Fibroblast of skin of right biceps (primary cell): ENCODE results near the gene TCF12.
A peak's percentile ranks its signal among the peaks of the same experiment; 100 is the strongest.

Experiments used
- DNase-seq: peaks from one replicate; pipeline ENCODE4 v3.0.0-alpha.2; 2013

Gene TCF12

DNA sequence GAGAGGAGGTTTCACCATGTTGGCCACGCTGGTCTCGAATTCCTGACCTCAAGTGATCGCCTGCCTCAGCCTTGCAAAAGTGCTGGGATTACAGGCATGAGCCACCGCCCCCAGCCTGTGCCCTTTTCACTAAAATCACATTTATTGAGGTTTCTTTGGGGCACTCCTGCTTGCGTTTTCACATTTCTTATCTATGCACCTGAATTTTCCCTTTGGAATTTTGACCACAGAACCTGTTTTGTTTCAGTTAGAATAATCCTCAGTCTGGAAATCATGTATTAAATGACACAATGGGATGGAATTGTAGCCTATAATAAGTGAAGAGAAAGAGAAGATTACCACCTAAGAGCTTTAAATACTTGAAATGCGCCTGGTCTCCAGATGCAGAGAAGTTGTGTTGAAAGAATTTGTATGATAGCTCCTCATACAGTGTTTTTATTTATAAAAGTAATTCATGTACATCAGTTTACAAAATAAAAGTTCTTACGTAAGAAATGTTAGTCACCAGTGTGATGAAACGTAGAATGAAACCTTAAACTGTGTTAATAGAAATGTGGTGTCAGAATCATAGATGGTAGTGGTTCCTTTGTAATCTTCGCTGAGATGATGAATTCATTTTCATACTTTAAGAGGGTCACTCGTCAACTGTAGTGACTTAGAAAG is 107.0 kb downstream of the TCF12 start:
- peak; percentile 51 for DNase-seq

DNA sequence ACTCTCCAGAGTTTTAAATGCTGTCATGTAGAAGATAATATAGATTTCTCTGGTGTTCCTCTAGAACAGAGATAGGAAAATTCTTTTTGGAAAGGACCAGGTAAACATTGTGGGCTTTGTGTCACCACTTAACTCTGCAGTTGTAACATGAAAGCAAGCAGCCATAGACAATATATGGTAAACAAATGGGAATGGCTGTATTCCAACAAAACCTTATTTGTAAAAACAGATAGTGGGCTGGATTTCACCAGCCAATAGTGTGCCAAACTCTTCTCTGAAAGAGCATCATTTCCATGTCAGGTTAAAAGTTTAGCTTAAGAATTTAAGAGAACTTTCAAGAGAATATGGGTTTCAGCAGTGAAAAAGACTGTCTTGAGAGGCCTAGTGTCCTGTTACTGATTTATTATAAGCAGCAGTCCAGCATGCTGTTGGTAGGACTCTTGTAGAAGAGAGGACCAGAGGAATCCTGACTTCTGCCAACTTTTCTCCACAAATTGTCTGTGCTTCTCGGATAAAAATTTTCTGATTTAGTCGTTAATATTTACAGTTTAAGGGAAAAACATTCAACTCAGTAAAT is 107.7 kb downstream of the TCF12 start:
- DNase-seq: no peak

DNA sequence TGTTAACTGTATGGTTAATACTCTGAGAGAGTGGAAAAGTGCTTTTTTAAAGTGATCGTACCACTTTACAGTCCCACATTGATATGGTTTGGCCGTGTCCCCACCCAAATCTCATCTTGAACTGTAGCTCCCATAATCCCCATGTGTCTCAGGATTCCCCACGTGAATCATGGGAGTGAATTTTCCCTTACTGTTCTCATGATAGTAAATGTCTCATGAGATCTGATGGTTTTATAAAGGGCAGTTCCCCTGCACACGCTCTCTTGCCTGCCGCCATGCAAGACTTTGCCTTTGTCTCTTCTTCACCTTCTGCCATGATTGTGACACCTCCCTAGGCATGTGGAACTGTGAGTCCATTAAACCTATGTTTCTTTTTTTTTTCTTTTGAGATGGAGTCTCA is 109.2 kb downstream of the TCF12 start:
- no peak for DNase-seq

DNA sequence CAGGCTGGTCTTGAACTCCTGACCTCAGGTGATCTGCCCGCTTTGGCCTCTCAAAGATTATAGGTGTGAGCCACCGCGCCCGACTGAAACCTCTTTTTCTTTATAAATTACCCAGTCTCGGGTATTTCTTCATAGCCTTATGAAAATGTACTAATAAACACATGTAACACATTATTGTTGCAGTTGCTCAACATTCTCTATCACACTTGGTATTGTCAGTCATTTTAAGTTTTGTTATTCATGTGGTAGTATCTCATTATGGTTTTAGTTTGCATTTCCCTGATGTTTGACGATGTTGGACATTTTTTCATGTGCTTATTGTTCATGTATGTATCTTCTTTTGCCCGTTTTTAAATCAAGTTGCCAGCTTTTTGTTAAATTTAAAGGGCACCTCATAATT is 109.7 kb downstream of the TCF12 start:
- DNase-seq: no peak

DNA sequence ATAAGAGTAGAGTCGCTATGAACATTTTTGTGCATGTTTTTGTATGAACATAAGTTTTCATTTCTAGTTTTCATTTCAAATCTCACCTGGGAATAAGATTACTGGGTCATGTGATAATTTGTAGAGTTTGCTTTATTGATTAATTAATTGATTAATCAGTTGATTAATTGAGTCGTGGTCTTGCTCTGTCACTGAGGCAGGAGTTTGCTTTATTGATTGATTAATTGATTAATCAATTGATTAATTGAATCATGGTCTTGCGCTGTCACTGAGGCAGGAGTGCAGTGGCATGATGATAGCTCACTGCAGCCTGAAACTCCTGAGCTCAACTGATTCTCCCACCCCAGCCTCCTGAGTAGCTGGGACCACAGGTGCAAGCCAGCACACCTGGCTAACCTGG is 111.6 kb downstream of the TCF12 start:
- no peak for DNase-seq

DNA sequence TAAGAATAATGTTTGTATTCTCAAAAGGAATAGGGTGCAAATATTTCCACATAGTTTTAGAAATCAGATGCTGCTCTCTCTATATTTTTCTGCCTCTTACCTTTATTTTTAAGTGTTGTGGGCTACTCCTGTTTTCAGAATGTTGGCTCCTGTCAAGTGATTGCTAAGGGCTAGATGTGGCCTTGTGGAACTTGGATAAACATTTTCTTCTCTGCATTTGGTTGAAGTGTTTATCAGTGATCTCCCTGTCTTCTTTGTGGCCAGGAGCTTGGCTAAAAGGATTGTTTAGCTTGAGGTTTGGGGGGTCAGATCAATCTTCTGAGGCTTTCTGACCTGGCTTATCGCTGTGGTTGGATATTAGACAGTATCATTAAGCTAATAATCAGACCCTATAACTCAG is 112.6 kb downstream of the TCF12 start:
- no peak for DNase-seq

DNA sequence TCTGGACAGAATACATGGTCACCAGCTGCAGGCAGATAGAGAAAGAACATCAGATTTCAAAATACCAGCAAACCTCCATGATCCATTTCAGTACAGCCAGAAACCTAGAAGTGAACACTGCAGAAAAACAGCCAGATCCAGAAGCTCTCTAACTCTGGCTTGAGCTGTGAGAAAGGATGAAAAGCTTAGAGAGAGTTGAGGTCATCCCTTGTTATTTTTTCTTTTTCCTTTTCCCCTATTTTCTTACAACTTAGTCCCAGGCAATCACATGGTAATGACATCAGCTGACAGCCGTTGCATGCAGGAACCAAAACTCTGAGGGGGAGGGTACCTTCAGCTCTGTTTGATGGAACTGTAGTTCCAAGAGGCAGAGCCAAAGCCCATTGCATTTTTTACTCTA is 113.2 kb downstream of the TCF12 start:
- DNase-seq: peak; percentile 51

DNA sequence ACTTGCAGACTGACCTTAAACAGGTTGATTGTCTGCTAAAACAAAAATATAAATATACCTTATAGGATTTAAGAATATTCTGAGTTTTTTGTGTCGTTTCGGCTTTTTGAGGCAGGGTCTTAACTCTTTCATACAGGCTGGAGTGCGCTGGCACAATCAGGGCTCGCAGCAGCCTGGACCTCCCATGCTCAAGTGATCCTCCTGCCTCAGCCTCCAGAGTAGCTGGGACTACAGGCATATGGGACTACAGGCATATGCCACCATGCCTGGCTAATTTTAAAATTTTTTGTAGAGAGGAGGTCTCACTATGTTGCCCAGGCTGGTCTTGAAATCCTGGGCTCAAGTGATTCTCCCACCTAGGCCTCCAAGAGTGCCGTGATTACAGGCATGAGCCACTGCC is 113.9 kb downstream of the TCF12 start:
- no peak for DNase-seq

DNA sequence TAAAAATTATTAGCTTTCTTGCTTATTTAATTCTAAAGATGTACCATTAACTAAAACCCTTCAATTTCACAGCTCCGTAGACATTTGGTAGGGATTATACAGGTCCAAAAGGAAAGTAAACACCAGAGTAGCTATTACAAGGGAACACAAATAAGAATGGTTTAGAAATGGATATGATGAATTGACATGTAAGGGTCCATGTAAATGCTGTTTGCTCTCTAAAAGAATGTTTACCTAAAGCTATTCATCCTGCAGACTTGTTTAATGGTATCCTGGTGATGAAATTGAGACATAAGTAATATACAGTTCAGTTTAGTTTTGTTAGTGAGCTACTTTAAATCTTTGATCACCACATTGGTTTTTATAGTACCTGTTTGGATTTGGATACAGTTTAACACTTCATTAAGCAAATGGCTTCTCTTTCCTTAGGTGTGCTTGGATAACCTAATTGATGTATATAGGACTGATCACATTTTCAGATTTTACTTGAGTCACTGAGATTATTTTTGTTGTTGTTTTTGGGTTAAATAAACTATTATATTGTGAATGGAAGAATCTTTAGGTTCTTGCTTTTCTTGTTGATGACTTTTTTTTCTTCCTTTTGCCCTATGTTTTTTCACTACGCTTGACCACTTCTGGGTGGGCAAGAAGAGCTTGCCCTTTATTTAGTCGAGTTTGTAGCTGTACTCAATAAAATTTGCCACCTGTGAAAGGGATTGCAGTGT is 115.4 kb downstream of the TCF12 start:
- DNase-seq: no peak

DNA sequence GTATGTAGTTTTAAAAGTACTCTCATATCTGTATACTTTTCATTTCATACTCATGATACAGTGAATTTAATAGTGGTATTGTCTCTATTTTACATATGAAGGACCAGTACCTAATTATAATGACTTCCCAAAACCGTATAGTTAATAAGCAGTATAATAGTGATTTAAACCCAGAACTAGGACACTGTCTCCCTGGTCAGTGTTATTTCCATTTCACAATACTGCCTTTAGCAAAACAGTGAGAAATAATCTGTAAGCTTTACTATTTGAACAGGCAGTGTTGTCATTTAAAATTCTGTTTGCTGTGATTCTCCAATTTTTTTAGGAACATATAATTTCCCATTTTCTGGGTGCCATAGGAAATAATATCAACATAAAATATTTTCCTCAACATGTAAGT is 116.2 kb downstream of the TCF12 start:
- DNase-seq: no peak

DNA sequence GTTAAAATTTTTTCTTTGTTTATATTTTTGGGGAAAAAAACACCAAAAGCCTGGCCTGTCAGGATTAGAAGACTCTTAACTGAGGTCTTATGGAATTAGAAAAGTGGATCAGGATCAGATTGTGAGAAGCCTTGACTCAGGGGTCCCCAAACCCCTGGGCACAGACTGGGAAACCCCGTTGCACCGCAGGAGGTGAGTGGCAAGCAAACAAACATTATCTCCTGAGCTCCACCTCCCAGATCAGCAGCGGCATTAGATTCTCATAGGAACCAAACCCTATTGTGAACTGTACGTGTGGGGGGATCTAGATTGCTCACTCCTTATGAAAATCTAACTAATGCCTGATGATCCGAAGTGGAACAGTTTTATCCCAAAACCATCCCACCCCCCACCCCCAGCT is 117.2 kb downstream of the TCF12 start:
- no peak for DNase-seq

DNA sequence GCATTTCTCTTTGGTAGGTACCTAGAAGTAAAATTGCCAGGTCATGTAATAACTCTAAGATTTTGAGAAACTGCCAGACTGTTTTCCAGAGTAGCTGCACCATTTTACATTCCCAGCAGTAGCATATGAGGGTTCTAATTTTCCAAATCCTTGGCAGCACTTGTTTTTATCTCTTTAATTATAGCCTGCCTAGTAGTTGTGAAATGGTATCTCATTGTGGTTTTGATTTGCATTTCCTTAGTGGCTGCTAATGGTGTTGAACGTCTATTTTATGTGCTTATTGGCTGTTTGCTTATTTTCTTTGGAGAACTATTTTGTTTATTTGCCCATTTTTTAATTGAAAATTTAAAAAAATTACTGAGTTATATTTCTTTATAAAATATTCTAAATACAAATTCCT is 117.9 kb downstream of the TCF12 start:
- no peak for DNase-seq

DNA sequence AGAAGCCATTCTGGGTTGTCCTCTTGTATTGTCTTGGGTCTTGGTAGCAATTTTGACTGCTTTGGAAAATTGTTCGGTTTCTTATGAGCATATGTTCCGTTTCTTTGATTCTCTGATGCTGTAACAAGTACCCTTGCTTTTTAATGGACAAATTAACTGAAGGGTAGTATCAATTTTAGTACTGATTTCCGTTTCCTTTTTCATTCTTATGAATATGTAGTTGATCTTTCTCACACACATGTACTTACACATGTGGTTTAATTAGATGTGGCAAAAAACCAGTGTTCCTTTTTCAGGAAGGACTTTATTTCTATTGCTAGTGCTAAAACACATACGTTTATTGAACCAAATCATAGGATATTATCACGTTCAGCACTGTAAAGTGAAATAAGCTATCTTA is 119.1 kb downstream of the TCF12 start:
- no peak for DNase-seq

DNA sequence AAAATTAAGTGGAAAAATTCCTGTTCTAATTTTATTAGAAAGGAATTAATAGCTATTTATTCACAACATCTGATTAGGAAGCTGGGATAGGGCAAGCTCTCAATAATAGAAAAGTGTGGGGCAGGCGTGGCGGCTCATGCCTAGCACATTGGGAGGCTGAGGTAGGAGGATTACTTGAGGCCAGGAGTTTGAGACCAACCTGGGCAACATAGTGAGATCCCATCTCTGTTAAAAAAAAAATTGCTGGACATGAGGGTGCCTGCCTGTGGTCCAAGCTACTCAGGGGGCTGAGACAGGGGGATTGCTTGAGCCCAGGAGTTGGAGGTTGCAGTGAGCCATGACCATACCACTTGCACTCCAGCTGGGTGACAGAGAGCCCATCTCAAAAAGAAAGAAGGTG is 119.6 kb downstream of the TCF12 start:
- no peak for DNase-seq

DNA sequence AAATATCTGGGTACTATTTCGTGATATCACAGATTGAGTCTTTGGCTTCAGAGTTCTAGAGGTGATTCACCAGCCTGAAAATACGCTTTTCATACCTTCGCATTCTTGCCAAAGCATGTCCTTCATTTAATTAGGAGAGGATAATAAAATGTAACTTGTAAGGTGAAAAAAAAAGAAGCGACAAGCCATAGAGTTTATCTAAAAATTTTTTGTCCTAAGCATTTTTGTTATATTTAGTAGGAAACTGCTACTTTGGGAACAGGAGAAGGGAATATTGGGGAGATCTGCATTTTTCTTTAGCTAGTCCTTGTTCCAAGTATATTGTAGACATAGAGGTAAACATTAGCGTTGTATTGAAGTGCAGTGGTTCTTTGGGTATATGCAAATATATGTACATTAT is 120.1 kb downstream of the TCF12 start:
- DNase-seq: no peak

DNA sequence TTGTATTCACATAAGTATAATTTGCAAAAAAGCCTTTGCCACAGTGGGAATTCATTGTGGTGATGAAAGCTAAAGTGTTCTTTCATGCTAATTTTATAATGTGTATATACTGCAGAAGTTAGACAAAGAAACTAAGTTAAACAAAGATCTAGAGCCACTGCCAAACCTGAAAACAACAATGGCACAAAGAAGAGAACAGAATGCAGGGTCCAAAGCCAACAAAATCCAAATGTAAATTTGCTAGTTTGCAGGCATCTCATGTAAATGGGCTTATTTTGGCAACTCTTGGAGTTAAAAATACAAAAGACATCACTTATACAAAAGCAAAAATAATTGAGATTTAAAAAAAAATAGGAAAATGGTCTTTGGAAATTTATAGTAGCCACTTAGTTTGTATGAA is 123.0 kb downstream of the TCF12 start:
- DNase-seq: no peak

DNA sequence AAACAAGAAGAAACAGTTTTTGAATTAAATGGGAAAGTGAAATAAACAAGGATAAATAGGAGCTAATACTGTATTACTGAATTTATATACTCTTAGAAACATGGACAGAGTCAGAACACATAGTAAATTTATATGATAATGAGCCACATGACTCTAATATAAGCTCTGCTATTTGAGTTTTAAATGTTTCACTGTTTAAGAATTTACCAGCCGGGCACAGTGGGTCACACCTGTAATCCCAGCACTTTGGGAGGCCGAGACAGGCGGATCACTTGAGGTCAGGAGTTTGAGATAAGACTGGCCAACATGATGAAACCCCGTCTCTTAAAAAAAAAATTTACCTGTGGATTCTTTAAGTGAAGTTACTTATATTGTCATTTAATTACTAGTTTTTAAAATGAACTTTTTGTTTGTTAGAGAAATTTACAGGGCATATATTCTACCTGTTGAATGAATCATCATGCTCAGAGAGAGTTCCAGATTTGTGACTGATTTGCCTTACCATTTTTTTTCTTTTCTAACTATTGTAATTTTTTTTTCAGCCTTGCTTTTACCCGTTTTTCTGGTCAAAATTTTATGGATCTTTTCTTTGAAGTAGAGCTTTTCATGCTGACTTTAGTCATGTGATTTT is 125.7 kb downstream of the TCF12 start:
- no peak for DNase-seq

DNA sequence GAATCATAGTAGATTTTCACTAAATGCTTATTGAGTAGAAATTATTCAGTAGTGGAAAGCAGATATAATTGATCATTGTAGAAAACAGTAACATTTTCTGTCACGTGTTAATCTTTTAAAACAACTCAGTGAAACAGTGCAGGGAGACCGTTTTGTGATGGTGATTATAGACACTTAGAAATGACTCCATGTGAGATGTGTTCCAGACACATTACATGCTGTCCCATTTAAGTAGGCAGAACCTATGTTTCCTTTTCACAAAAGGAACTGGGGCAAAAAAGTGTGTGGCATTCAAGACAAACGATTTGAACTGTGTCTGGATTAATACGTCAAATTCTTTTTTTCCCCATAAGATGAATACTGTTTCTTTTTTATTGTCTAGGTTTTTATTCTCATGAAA is 126.5 kb downstream of the TCF12 start:
- no peak for DNase-seq

DNA sequence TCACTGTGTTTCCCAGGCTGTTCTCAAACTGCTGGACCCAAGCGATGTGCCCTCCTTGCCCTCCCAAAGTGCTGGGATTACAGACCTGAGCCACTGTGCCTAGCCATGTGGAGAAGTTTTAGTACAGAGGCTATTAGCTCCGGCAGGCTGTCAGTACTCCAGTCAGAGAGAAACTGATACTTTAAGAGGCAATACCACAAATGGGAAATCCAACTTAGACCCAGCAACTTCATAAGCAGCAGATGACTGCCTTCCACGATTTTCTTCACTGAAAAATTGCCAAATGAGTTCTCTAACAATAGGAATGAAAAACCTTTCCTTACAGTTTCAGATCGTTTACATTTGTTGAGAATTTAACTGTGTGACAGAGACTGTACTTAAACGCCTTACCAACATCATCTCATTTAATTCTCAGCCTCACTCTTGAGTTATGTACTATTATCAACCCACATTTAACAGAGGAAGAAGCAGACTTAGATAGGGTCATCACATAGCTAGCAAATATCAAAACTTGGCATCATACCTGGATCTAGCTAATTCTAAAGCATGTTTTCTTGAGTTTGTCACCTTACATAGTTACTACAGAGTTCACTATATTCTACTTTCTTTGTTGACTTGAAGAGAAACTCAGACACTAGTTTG is 127.4 kb downstream of the TCF12 start:
- no peak for DNase-seq

DNA sequence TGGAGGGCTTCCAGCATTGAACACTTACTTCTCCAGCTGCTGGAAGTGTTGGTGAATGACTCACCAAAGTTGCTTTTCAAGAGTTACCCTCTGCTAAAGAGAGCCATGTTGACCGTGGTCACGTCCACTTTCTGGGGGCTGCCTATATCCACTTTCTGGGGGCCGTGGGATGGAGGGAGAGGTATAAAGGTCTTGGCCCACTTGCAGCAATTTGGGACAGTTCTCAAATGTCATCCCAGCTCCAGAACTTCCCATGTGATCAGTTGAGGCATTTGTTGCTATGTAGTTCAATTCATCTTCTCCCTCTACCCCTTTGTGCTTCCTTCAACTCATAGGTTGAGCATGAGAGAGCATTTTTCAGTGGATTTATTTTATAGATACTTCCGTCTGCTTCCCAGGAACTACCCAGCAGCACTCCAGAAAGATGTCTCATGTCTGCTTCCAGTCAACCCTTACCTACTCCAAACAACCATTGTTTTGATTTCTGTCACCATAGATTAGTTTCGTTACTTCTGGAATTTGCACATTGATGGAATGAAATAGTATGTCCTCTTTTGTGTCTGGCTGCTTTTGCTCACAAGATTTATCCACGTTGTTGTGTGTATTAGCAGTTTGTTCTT is 130.6 kb downstream of the TCF12 start:
- DNase-seq: no peak

DNA sequence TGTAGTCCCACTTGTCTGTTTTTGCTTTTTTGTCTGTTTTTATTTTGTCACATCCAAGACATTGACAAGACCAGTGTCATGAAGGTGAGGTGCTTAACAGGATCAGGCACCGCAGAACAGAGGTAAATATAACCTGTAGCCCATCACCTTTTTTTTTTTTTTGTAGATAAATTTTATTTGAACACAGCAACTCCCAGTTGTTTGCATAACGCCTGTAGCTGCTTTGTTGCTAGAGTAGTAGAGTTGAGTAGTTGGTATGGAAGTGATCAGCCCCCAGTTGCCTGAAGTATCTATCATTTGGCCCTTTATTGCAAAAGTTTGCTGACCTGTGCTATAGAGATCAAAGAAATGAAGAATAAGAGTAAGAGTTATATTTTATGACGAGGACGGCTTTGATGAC is 135.0 kb downstream of the TCF12 start:
- no peak for DNase-seq

DNA sequence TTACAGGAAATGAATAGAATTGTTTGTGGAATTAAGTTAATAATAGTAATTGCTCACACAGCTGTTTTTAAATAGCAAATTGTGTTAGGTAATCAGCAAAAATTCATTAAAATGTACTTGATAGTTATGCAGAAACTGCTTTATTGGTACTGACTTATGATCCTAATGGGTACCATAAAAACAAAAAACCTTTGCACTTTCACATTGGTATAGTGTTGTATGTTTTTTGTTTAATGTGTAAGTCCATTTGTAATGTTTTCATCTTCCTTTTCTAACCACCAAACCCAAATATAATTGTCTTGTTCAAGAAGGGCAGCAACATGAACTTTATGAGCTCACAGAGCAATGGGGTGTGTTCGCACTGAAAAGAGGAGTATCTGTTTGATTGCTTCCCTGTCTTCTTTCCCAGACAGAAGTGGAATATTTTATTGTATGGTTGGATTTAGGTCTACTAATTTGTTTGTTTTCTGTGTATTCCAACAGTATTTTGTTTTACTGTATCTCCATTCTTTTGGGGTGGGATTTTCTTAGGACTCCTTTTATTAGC is 135.8 kb downstream of the TCF12 start:
- DNase-seq: no peak

DNA sequence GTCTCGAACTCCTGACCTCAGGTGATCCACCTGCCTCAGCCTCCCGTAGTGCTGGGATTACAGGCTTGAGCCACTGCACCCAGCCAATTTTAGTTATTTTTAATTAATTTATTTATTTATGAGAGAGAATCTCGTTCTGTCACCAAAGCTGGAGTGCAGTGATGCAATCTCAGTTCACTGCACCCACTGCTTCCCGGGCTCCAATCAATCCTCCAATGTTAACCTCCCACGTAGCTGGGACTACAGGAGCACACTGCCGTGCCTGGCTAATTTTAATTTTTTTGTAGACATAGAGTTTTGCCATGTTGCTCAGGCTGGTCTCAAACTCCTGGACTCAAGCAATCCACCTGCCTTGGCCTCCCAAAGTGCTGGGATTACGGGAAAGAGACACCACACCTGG is 137.9 kb downstream of the TCF12 start:
- no peak for DNase-seq
